MM.1S (cell line): ENCODE data around the gene BAZ1A.

Source experiments
- CTCF ChIP-seq: fragments of 300-600 bp; sonication (generic); IDR thresholded peaks from 2 replicates; pipeline ENCODE4 v1.5.1; 2016; ENCODE audit warnings: antibody characterized with exemption, low read length, mixed read lengths
- EZH2 ChIP-seq: fragments of 300-600 bp; sonication (generic); optimal IDR thresholded peaks from 2 replicates; pipeline ENCODE3; 2017; ENCODE audit warnings: low read depth, mild to moderate bottlenecking, antibody characterized with exemption, low read length, mixed read lengths
- EZH2phosphoT487 ChIP-seq: fragments of 300-600 bp; sonication (generic); IDR thresholded peaks from 2 replicates; pipeline ENCODE4 v1.6.1; 2018; ENCODE audit warnings: antibody characterized with exemption, low read length

GRCh38 chr14:34778744-34779143 lies 96.4 kb downstream of the BAZ1A start:
- TF ChIP-seq EZH2: no peak
- TF ChIP-seq CTCF: no peak
- TF ChIP-seq EZH2phosphoT487: no peak
